ENCODE results near the gene DGCR6L.
"Not testable (repeated sequence)": the region's sequence is repeated elsewhere in the genome, so short reads cannot be mapped to it uniquely, and the experiment has no call there.

The DGCR6L gene

DNA sequence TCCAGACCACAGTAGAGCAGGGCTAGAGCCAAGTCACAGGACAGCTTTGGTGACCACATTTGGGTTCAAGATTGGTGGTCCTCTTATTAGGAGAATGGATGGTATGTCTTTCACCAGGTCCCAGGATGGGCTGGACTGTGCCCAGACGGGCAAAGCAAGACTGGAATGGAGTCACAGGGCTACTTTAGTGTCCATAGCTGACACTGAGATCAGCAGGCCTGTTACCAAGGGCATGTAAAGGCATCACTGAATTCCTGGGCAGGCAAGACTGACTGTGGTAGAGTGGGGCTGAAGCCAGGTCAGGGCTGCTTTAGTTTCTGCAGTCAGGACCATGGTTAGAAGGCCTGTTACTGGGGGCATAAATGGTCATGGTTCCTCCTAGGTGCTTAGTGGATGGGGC is 6.1 kb upstream of the DGCR6L start:
- DNase-seq (ENCODE audit: low spot score): not testable (repeated sequence)

DNA sequence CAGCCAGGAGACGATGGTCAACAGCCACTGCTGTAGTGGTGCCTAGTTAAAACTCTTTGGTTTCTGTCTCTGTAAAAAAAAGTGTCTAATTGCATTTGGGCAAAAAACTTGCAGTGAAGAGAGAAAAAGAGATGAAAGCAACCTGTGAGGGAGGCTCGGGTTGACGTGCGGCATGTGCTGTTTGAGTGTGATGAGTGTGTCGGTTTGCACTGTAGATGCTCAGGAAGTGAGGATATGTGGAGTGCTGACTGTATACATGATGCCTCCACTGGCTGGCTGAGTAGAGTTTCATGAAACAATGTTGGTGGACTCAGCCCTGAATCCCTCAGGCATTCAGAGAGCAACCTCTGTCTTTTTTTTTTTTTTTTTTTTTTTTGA is 4.3 kb upstream of the DGCR6L start:
- DNase-seq (ENCODE audit: low spot score): no peak

DNA sequence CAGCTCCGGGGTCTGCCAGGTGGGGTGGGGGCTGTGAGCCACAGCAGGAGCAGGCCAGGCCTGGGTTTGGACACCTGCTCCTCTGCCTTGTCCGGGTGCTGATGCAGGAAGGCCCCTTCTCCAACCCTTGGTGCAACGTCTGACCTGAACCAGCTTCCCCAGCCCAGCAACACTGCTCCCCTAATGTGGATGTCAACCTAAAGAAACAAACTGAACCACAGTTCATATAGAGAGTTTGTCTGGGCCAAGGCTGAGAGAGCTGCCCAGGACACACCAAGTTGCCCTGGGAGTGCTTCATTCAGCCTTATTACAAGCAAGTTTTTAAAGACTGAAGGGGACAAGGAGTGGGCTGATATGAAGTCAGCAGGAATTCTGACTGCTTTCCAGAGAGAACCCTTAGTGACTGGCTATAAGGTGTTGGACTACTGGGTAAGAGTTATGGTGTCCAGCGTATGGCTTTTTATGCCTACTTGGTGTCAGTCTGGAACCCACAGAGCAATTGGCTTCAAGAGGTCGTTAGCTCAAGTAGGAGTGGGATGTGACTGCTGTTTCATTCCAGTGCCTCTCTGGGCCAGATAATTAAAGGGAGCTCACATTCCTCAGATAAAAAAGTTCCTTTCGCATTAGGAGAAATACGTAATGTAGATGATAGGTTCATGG is 1.8 kb upstream of the DGCR6L start:
- DNase-seq (ENCODE audit: low spot score): not testable (repeated sequence)

DNA sequence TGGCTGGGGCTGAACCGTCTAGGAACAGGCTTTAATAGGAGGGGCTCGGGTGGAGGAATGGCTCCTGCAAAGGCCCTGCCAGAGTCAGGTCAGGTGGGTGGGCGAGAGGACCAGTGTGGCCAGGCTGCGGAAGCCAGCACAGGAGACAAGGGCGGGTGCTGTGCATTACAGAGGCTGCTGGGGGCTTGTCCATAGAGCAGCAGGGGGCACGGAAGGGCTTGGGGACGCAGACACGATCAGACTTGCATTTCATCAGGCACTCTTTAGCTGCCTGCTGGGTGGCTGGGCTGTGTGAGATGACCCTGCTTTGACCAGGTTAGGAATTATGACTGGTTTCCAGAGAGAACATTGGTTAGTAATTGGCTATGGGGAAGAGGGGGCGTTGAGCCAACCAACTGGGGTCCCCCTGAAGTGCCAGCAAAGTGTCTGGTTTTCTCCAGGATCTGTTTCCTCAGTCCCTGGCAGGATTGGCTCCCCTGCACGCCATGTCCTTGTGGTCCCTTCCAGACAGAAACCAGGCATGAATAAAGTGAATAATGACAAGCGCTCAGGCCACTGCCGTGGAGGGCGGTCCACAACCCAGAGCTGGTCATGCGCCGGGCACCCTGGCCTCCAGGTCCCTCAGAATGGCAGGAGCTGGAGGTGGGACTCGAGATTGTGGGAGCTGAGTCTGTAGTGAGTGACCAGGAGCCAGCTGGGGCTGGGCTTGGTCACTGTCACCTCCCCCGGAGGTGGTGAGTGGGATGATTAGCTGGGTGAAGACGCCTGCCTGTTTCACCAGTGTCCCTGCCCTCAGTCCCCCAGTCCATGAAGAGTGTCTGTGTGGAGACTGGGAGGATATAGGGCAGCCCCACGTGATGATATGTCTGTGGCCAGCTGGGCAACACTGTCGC is 1.0 kb upstream of the DGCR6L start:
- DNase-seq (ENCODE audit: low spot score): not testable (repeated sequence)

- peak; percentile 30 for DNase-seq (ENCODE audit: low spot score)
Observed at GRCh38 chr22:20319041-20319744, 667 bp downstream of the DGCR6L start.

- not testable (repeated sequence) for DNase-seq (ENCODE audit: low spot score)
Observed at GRCh38 chr22:20318043-20318688, 1.7 kb downstream of the DGCR6L start.

DNA sequence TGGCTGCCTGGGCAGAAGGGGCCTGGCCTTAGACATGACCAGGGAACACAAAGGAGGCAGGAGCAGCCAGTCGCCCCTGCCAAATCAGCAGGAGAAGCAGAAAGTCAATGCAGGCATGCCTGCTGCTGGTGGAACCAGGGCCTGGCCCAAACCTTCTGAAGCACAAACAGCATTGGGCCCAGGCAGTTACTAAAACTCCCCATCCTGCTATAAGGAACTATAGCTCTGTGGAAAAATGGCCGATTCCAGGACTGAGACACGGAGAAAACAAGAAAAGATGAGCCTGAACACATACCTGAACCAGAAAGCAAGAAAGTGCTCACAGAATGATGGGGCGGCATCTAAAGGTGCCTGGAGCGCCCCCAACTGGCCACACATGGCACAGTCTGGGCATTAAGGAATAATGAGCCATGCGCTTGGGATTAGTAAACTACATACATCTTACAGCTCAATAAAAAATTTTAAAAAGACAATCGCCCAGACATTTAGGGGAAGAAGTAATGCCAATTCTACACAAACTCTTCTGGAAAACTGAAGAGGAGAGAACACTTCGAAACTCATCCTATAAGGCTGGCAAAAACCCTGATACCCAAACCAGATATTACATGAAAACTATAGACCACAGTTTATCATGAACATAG is 2.3 kb downstream of the DGCR6L start:
- DNase-seq (ENCODE audit: low spot score): not testable (repeated sequence)

- no peak for DNase-seq (ENCODE audit: low spot score)
Observed at GRCh38 chr22:20316844-20317401, 2.9 kb downstream of the DGCR6L start.

- DNase-seq (ENCODE audit: low spot score): no peak
Observed at GRCh38 chr22:20316217-20316843, 3.5 kb downstream of the DGCR6L start.

DNA sequence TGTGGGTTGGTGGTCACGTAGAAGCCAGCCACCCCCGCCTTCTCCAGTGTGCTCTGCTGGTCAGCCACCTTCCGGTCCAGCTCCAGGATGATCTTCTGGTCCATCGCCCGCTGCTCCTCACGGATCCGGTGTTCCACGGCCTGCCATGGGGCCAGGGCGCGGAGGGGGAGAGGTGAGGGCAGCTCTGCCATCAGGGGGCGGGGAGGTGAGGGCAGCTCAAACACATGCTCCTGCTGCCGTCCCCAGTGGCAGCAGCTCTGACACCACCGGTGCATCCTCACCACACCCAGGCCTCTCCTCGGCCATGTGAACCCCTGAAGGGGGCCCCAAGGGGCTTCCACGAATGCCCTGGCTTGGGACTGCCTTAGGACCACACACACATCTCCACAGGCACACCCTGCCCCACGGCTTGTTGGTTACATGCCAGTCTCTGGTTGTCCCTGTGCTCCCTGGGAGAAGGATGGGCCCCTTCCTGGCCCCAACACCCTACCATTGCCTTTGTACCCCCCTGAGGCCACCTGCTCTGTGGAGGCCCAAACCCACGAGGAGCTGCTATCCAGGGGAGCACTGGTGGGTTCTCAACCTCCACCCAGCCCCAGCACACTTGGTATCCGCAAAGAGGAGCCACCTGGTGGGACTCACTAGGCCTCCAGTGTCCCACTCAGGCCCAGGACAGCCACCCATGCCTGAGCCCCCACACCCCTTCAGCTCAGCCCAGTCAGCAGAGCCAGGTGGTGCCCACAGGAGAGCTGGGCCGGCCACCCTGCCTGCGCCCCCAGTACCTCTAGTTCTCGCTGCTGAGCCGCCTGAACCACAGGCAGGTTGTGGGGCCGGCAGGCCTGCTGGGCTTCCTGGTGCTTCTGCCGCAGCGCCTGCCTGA is 4.3 kb downstream of the DGCR6L start:
- no peak for DNase-seq (ENCODE audit: low spot score)

GRCh38 chr22:20314741-20315336 is 5.0 kb downstream of the DGCR6L start:
- not testable (repeated sequence) for DNase-seq (ENCODE audit: low spot score)

DNA sequence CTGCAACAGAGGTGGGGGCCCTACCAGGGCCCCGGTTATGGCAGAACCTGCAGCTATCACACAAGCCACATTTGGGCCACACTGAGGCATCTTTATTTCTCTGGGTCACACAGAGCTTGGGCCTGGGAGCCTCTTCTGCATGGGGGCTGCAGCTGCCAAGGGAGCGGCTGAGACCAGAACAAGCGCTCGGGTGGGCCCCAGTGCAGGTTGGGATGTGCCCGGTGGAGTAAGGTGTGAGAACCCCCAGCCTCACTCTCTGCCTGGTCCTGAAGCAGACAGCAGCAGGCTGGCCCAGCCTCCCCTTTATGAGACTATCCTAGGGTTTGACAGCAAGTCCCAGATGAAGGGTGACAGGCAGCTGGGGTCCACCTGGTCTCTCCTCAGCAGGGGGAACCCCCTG is 5.7 kb downstream of the DGCR6L start:
- DNase-seq (ENCODE audit: low spot score): not testable (repeated sequence)

- not testable (repeated sequence) for DNase-seq (ENCODE audit: low spot score)
Observed at GRCh38 chr22:20313306-20314077, 6.4 kb downstream of the DGCR6L start.

GRCh38 chr22:20312396-20313191 is 7.3 kb downstream of the DGCR6L start:
- no peak for DNase-seq (ENCODE audit: low spot score)

DNA sequence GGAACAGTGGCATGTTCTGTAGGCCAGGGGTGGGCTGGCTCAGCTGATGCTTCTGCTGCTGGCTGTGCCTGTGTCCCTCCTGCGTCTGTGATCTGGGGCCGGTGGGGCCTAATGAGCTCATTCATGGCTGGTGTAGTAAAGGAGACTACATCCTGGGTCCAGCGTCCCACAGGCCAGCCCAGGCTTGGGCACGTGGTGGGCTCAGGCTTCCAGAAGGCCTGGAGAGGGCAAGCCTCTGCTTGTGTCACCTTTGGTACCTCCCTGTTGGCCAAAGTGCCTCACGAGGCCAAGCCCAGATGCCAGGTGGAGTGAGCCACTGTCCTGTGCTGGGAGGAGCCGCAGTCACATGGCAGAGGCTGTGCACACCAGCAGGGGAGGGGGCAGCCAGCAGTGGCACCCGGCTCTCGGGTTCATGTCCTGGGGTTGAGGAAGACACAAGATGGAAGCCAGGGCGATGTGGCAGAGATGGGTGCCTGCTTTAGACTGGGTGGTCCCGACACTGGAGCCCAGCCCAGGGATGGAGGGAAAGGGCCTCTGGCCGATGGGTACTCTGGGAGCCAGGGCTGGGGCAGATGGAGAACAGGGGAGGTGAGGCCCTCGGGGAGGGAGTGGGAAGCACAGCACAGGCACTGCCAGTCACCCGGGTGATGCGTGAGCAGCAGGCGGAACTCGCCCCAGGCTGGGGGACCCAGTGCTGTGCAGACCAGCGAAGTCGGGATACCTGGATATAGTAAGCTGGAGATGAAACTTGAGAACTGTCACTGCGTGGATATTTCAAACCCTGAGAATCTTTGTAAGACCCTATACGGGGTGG is 8.4 kb downstream of the DGCR6L start:
- DNase-seq (ENCODE audit: low spot score): not testable (repeated sequence)

DNA sequence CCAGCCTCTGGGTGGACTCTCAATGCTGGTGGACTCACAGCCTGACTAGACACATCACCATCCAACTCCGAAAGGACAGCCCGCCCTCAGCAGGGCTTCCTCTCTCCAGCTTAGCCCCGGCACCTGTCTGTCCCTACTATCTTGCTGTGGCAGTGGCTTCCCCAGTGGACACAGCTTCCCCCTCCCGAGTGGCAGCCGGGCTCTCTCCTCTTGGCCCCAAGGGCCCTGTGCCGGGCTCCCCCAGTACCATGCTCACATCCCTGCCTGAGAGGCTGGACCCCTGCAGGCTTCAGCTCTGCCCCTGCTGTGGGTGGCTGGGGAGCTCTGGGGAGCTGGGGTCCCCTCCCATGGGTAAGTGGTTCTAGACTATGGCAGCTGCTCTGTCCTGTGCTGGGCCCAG is 9.1 kb downstream of the DGCR6L start:
- DNase-seq (ENCODE audit: low spot score): not testable (repeated sequence)

DNA sequence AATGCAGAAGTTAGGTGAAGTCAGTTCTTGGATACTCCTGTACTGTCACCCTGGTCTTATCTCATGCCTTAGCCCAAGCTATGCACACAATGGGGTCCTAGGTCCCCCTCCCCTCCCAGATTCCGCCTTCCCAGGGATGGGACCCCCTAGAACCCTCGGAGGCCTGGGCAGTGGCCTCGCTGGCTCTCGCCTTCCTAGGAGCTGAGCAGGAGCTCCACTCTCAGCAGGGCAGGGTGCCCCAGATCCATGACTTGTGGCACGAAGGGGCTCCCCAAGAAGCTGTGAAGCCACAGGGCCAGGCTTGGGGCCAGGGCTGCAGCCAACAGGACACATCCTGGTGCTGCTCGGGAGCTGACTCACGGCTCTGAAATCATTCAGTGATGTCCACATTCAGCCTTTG is 9.7 kb downstream of the DGCR6L start:
- not testable (repeated sequence) for DNase-seq (ENCODE audit: low spot score)

All from AG20443 (cell line).